GM12892 (cell line): Measurements from ENCODE around the gene CTTN.

Experiments used
- DNase-seq: peaks from one replicate; pipeline ENCODE4 v3.0.0; 2011; ENCODE audit not compliant: insufficient read length
- FAIRE-seq: peaks from 2 replicates; lab custom pipeline; 2011; peaks lifted over from hg19 to GRCh38; lab: Jason Lieb, UNC
- POLR2A ChIP-seq: IDR thresholded peaks from 2 replicates; pipeline ENCODE4 v1.6.1; 2011; ENCODE audit warnings: low read depth, low read length, control low read depth
- POLR2AphosphoS5 ChIP-seq: IDR thresholded peaks from 2 replicates; pipeline ENCODE4 v1.6.1; 2011; ENCODE audit warnings: low read depth, low read length, control low read depth
- TAF1 ChIP-seq: IDR thresholded peaks from 2 replicates; pipeline ENCODE4 v1.6.1; 2011; ENCODE audit warnings: low read depth, mild to moderate bottlenecking, control low read depth, low read length, borderline replicate concordance

The CTTN gene

GRCh38 chr11:70364745-70365543 is 33.4 kb upstream of the CTTN start:
- FAIRE-seq (no peak), DNase-seq (no peak)
- TF ChIP-seq TAF1 (no peak), POLR2A (no peak), POLR2AphosphoS5 (no peak)

GRCh38 chr11:70365544-70365927 is 32.8 kb upstream of the CTTN start:
- FAIRE-seq = peak; percentile 27
- no peak for DNase-seq
- no peak for TF ChIP-seq POLR2A
- no peak for TF ChIP-seq POLR2AphosphoS5
- no peak for TF ChIP-seq TAF1

- TF ChIP-seq POLR2A (no peak), TAF1 (no peak), POLR2AphosphoS5 (no peak)
- DNase-seq (no peak), FAIRE-seq (no peak)
These were observed 31.3 kb upstream of the CTTN start for GRCh38 chr11:70367071-70367470.

DNA sequence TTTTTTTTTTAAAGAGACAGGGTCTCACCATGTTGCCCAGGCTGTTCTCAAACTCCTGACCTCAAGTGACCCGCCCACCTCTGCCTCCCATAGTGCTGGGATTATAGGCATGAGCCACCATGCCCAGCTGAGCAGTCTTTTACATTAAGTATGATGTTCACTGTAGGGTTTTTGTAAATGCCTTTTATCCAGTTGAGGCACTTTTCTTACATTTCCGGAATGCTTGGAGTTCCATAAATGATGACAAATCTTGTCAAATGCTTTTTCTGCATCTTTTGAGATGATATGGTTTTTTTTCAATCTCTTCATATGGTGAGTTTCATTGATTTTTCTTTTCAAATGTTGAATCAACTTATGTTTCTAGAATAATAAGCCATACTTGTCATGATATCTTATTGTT is 29.4 kb upstream of the CTTN start:
- TF ChIP-seq POLR2AphosphoS5 (no peak), TAF1 (no peak)
- FAIRE-seq = no peak
- DNase-seq = no peak

DNA sequence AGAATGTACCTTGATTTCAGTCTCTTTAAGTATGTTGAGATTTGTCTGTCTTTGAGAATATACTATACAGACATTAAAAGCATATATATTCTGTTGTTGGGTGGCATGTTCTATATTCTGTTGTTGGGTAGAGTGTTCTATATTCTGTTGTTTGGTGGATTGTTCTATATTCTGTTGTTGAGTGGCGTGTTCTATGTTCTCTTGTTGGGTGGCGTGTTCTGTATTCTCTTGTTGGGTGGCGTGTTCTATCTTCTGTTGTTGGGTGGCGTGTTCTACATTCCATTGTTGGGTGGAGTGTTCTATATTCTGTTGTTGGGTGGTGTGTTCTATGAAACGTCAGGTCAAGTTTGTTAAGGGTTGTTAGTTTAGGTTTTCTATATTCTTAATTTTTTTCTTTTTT is 27.1 kb upstream of the CTTN start:
- DNase-seq (no peak), FAIRE-seq (peak; percentile 99)
- TF ChIP-seq POLR2AphosphoS5 = no peak
- TF ChIP-seq POLR2A = no peak
- no peak for TF ChIP-seq TAF1

- DNase-seq = no peak
- no peak for FAIRE-seq
- TF ChIP-seq POLR2AphosphoS5 (no peak), TAF1 (no peak), POLR2A (no peak)
These were observed 26.3 kb upstream of the CTTN start for GRCh38 chr11:70372076-70372475.

GRCh38 chr11:70376621-70377020 is 21.7 kb upstream of the CTTN start:
- FAIRE-seq = no peak
- no peak for TF ChIP-seq TAF1
- TF ChIP-seq POLR2AphosphoS5 = no peak
- TF ChIP-seq POLR2A = no peak

DNA sequence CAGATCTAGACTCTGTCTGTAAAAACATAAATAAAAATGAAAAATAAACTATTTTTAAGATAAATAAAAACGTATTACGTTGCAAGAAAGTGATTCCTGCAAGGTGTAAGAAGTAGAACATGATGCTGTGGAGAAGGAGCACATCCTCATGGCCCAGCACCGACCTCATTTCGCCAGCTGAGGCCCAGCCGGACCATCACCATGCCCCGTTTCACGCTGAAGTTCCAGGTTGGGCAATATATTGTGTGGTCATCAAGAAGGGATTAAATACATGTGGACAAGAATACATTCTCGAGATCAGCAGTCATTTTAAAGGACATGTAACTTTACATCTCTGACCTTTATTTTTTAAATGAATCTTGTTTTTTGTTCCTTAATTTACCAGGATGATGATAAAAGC is 20.7 kb upstream of the CTTN start:
- TF ChIP-seq POLR2AphosphoS5 (no peak), POLR2A (no peak), TAF1 (no peak)
- FAIRE-seq (no peak), DNase-seq (no peak)

More at GRCh38 chr11:70376621-70377020, 21.7 kb upstream of the CTTN start:
- DNase-seq = no peak

- DNase-seq = no peak
- no peak for TF ChIP-seq TAF1
- TF ChIP-seq POLR2A = no peak
- no peak for TF ChIP-seq POLR2AphosphoS5
- FAIRE-seq = no peak
These were observed 19.7 kb upstream of the CTTN start for GRCh38 chr11:70378506-70379134.

DNA sequence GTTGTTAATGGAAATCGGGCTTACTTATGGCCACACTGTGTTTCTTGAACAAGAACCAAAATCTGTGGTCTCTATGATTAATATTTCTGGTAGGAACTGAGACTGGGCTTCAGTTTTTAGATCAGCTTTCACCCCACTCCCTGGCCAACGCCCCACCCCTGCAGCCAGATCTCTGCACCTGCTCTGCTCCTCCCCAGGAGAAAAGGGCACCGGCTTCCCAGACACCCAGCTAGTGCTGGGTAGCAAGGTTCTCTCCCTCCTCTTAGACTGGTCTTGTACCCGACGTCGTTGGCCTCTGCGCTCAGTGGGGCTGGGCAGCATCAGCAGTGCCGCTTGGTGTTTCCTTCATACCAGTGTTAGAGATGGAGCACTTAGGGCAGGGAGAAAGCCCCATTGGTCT is 17.0 kb upstream of the CTTN start:
- DNase-seq (no peak), FAIRE-seq (no peak)
- TF ChIP-seq TAF1 (no peak), POLR2AphosphoS5 (no peak), POLR2A (no peak)

DNA sequence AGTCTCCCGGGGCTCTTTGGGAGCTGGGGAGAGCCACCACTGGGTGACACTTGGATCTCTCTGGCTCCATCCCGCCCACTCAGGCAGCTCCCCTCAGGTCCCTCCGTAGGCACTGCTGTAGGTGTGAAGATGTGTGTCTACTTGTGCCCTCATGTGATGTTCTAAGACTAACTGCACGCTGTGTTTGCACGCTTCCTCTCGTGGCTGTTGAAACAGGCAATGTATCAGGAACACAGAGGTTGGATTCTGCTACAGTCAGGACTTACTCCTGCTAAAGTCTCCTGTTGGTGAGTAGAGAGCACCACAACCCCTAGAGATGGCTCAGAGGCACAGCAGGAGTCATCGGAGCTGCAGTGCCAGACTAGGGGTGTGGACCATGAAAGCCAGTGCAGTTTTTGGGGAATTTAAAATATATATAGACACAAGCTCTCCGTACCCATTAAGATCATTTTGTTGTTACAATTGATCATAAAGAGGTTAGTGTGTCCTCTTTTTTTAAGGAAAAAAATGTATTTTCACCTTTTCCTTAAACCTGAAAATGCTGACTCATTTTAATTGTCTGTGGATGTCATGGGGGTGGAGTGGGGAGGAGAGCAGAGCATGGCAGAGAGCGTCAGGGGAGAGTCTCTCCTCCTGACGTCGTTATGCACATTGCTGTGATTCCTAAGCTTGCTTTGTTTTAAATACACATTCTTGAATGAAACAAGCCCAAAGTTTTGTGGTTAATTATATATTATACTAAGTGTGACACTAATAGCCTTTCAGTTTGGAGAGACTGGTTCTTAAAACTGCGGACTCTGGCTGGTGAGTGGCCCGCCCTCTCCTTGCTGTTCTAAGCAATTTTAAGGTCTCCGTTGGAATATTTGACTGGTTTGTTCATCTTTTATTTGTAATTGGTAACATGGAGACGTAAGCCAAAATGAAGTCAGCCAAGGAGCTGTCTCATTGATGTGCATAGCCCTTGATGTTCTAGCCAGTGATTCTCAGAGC is 16.2 kb upstream of the CTTN start:
- no peak for DNase-seq
- TF ChIP-seq POLR2A (no peak), POLR2AphosphoS5 (no peak), TAF1 (no peak)
- no peak for FAIRE-seq
